Ascending aorta (tissue), 2 donors: ENCODE results near the gene COL9A1. TPM values are rescaled to one million over a fixed set of nuclear protein-coding genes. Genes with fewer than 3 reads are reported as not detected.

Experiments used
- DNase-seq, 2 donors: peaks; one replicate each; pipeline ENCODE4 v3.0.0-alpha.2; 2019; ENCODE audit warnings: low spot score in 2 of 2
- H3K27ac ChIP-seq, 2 donors: fragments of 200-600 bp; sonication (generic); one replicate each; pipeline ENCODE4 v1.5.1; 2016 to 2017; ENCODE audit warnings: mild to moderate bottlenecking in 1 of 2
- H3K27me3 ChIP-seq: fragments of 200-600 bp; sonication (generic); one replicate; pipeline ENCODE4 v1.5.1; 2017
- H3K36me3 ChIP-seq, 2 donors: fragments of 200-600 bp; sonication (generic); one replicate each; pipeline ENCODE4 v1.5.1; 2016
- H3K4me1 ChIP-seq, 2 donors: fragments of 200-600 bp; sonication (generic); one replicate each; pipeline ENCODE4 v1.5.1; 2016 to 2017; ENCODE audit warnings: mild to moderate bottlenecking in 1 of 2
- H3K4me3 ChIP-seq, 2 donors: fragments of 200-600 bp; sonication (generic); one replicate each; pipeline ENCODE4 v1.5.1; 2016 to 2017; ENCODE audit warnings: mild to moderate bottlenecking in 1 of 2
- H3K9me3 ChIP-seq, 2 donors: fragments of 200-600 bp; sonication (generic); one replicate each; pipeline ENCODE4 v1.5.1; 2016
- intact Hi-C: fragments of 100-400 bp; cut with DNase I; formaldehyde crosslinking; loops from one replicate; pipeline ENCODE4 v1.15.1; 2023
- total RNA-seq: library from RNA; depleted of rRNA; stranded (reverse); fragments of >200 nt; gene quantifications from one replicate; pipeline ENCODE4 v1.1.0, GENCODE V29; 2016
- TF ChIP-seq, protein P1 (sequence below), 3 experiments: fragments of 200-600 bp in 2 of 3; fragments of 450-650 bp in 1 of 3; sonication (generic) in 2 of 3; IDR thresholded peaks; one replicate each; pipeline ENCODE4 v1.5.1; 2016 to 2019; ENCODE audit warnings: antibody characterized with exemption in 3 of 3, mild to moderate bottlenecking in 1 of 3, moderate library complexity in 1 of 3

The COL9A1 gene
- total RNA-seq, 1 donor from 2014 or later = 0.21 TPM

DNA sequence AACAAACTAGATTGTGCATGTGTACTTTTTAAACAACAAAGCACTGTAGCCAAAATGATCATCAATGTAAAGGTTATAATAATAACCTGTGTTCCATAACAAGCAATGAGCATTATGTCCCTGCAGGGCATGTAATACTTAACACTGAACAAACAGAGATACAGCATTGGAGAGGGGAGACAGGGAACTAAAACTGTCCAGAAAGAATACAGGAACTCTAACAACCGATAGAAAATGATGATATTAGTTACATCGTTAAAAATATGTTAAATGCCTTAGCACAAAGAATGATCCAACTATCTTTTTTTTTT lies 80.5 kb downstream of the COL9A1 start:
- Histone ChIP-seq H3K27ac (no peak overlapping the region), H3K4me1 (no peaks in the 10 kb centered on the region), H3K36me3 (no peaks in the 10 kb centered on the region), H3K9me3 (no peaks in the 10 kb centered on the region), H3K4me3 (no peak overlapping the region), H3K27me3 (no peaks in the 10 kb centered on the region)
- TF ChIP-seq, protein P1, sequence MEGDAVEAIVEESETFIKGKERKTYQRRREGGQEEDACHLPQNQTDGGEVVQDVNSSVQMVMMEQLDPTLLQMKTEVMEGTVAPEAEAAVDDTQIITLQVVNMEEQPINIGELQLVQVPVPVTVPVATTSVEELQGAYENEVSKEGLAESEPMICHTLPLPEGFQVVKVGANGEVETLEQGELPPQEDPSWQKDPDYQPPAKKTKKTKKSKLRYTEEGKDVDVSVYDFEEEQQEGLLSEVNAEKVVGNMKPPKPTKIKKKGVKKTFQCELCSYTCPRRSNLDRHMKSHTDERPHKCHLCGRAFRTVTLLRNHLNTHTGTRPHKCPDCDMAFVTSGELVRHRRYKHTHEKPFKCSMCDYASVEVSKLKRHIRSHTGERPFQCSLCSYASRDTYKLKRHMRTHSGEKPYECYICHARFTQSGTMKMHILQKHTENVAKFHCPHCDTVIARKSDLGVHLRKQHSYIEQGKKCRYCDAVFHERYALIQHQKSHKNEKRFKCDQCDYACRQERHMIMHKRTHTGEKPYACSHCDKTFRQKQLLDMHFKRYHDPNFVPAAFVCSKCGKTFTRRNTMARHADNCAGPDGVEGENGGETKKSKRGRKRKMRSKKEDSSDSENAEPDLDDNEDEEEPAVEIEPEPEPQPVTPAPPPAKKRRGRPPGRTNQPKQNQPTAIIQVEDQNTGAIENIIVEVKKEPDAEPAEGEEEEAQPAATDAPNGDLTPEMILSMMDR (IDR thresholded peaks at IDR 0.05) = no peak
- intact Hi-C loops = loop anchor here (5.0 kb wide), 1 partner anchor 660 kb away; no protein-coding TSS in a partner anchor
- DNase-seq = no peak

- Histone ChIP-seq H3K27ac (no peak overlapping the region), H3K27me3 (no peaks in the 10 kb centered on the region), H3K9me3 (no peaks in the 10 kb centered on the region), H3K36me3 (no peaks in the 10 kb centered on the region), H3K4me3 (no peak overlapping the region), H3K4me1 (no peaks in the 10 kb centered on the region)
- TF ChIP-seq, protein P1 (IDR thresholded peaks at IDR 0.05) = no peak
- intact Hi-C loops = loop anchor here (5.0 kb wide), 1 partner anchor 660 kb away; no protein-coding TSS in a partner anchor
- DNase-seq = no peak
Observed at GRCh38 chr6:70221715-70222438, 81.0 kb downstream of the COL9A1 start.

DNA sequence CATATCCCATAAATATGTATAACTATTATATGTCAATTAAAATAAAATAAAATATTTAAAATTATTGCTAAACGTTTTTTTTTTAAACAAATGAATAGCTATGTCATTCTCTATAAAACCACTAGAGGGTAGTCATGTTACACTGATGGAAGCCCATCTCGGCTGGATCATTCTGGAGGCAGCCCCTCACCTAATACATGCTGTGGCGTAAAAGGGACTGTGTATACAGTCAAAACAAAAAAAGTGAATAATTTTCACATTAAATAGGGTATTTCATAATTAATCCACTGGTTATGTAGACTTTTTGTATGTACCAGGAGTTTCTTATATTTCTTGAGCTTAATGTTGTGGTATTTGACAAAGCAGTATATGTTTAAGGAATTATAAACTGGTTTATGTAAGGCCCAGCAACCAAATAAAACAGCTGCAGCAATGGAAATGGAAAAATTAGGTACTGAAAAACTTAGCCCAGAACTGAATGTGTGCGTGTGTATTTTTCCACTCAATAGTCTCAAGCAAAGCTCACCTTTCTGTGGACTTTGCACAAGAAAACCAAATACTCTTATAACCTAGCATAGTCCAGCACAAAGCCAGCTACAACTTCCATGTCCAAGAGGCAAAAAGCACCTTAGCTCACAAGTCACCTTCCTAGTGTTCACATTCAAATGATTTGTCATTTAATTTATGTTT lies 81.7 kb downstream of the COL9A1 start:
- H3K4me1 ChIP-seq = no peaks in the 10 kb centered on the region
- no peak overlapping the region for H3K4me3 ChIP-seq
- no peaks in the 10 kb centered on the region for H3K36me3 ChIP-seq
- H3K27ac ChIP-seq = no peak overlapping the region
- TF ChIP-seq, protein P1 (IDR thresholded peaks at IDR 0.05) = peak; percentile 23 to 57 (median 55)
- intact Hi-C loops = loop anchor here (5.0 kb wide), 1 partner anchor 661 kb away; no protein-coding TSS in a partner anchor
- no peak for DNase-seq
- H3K27me3 ChIP-seq = no peaks in the 10 kb centered on the region
- no peaks in the 10 kb centered on the region for H3K9me3 ChIP-seq

- no peaks in the 10 kb centered on the region for H3K27me3 ChIP-seq
- intact Hi-C loops = loop anchor here (5.0 kb wide), 1 partner anchor 662 kb away; no protein-coding TSS in a partner anchor
- TF ChIP-seq, protein P1 (IDR thresholded peaks at IDR 0.05) = no peak
- no peaks in the 10 kb centered on the region for H3K9me3 ChIP-seq
- H3K27ac ChIP-seq = no peak overlapping the region
- DNase-seq = no peak
- no peaks in the 10 kb centered on the region for H3K36me3 ChIP-seq
- no peaks in the 10 kb centered on the region for H3K4me1 ChIP-seq
- no peak overlapping the region for H3K4me3 ChIP-seq
Observed at GRCh38 chr6:70219943-70220613, 82.8 kb downstream of the COL9A1 start.

GRCh38 chr6:70216767-70217166 lies 86.1 kb downstream of the COL9A1 start:
- no peak overlapping the region for H3K4me3 ChIP-seq
- no peaks in the 10 kb centered on the region for H3K27me3 ChIP-seq
- DNase-seq = no peak
- no peak overlapping the region for H3K27ac ChIP-seq
- H3K4me1 ChIP-seq = no peaks in the 10 kb centered on the region
- TF ChIP-seq, protein P1 (IDR thresholded peaks at IDR 0.05) = no peak
- intact Hi-C loops = no loop called here
- no peaks in the 10 kb centered on the region for H3K36me3 ChIP-seq
- no peaks in the 10 kb centered on the region for H3K9me3 ChIP-seq
